SJSA1 (cell line): Measurements from ENCODE around the gene AHRR. TPM values are rescaled to one million over a fixed set of nuclear protein-coding genes. Genes with fewer than 3 reads are reported as not detected.
"Not testable (repeated sequence)": the region's sequence is repeated elsewhere in the genome, so short reads cannot be mapped to it uniquely, and the experiment has no call there.

Source experiments
- DNase-seq, 2 experiments: peaks; one replicate each; pipeline ENCODE4 v3.0.0-alpha.2; 2015 to 2020; ENCODE audit warnings: low spot score in 2 of 2, low read depth in 1 of 2
- H3K27ac ChIP-seq: fragments of 250-450 bp; sonication (Bioruptor Pico); 2 replicates; pipeline ENCODE4 v1.5.1; 2020; ENCODE audit warnings: mild to moderate bottlenecking, moderate library complexity
- H3K27me3 ChIP-seq: fragments of 250-450 bp; sonication (Bioruptor Pico); replicated peaks from 2 replicates; pipeline ENCODE4 v1.5.1; 2020; ENCODE audit warnings: mild to moderate bottlenecking, moderate library complexity
- H3K36me3 ChIP-seq: fragments of 250-450 bp; sonication (Bioruptor Pico); 2 replicates; pipeline ENCODE4 v1.5.1; 2020; ENCODE audit warnings: mild to moderate bottlenecking
- H3K4me1 ChIP-seq: fragments of 250-450 bp; sonication (Bioruptor Pico); replicated peaks from 2 replicates; pipeline ENCODE4 v1.6.1; 2021; ENCODE audit warnings: mild to moderate bottlenecking
- H3K4me3 ChIP-seq: fragments of 250-450 bp; sonication (Bioruptor Pico); 2 replicates; pipeline ENCODE4 v1.5.1; 2020; ENCODE audit warnings: mild to moderate bottlenecking
- H3K9me3 ChIP-seq: fragments of 250-450 bp; sonication (Bioruptor Pico); replicated peaks from 2 replicates; pipeline ENCODE4 v1.5.1; 2020; ENCODE audit warnings: mild to moderate bottlenecking
- total RNA-seq: library from RNA; depleted of rRNA; stranded (reverse); fragments of >200 nt; shearing (Covaris generic); gene quantifications from 2 replicates; pipeline ENCODE4 v1.2.3, GENCODE V29; 2014

The AHRR gene
- total RNA-seq, 1 experiment from 2014 or later: 22.6 TPM

DNA sequence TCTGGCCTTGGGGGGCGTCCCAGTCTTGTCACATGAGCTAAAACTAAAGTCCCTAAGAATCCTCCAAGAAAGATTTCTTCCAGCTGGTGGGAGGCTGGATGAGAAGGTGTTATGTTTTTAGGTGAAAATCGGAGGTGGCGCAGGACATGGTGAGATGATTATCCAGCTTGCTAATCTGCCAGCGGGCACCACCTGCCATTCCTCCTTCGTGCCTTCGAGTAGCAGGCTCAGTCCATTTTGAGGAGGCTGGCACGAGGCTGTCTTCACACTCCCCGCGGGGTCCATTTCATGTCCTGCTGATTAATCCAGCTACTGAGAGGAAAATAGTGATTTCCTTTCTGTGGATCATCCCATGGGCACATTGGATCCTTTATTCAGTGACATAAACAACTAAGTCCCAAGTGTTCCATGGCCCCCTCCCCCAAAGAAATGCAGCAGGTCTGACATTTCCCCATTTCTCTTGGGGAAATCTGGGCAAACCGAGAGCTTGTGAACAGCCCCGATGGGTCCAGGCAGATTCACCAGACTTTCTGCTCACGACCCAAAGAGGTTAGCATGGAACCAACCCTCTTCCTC is 83.2 kb downstream of the AHRR start:
- Histone ChIP-seq H3K4me3 (no peak overlapping the region), H3K27me3 (no peaks in the 10 kb centered on the region), H3K4me1 (peaks cover 37% of the 10 kb centered on the region), H3K9me3 (no peaks in the 10 kb centered on the region), H3K36me3 (peaks cover 11% of the 10 kb centered on the region; the same call in 1 of the 2 replicates), H3K27ac (no peak overlapping the region)
- DNase-seq: peak in 1 of 2 experiments; percentile 40

DNA sequence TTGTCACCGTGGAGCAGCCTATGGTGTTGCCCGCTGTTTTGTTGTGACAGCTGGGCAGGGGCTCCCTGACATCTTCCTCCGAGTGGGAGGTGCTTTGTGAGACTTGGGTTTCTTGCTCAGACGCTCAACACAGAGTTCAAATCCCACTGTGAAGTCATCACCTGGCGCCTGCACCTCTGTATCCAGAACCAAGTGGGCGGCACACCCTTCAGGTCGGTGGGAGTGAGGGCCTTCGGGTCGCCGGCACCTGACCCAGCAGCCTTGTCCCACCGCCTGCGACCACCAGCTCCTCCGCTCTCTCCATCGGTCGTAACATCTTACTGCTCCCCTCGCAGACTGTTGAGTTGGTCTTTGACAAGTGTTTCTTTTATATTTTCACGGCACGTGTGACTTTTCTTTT is 83.9 kb downstream of the AHRR start:
- peaks cover 11% of the 10 kb centered on the region; the same call in 1 of the 2 replicates for H3K36me3 ChIP-seq
- peaks cover 32% of the 10 kb centered on the region for H3K4me1 ChIP-seq
- DNase-seq: no peak
- H3K27me3 ChIP-seq: no peaks in the 10 kb centered on the region
- no peaks in the 10 kb centered on the region for H3K9me3 ChIP-seq
- no peak overlapping the region for H3K4me3 ChIP-seq
- H3K27ac ChIP-seq: no peak overlapping the region

DNA sequence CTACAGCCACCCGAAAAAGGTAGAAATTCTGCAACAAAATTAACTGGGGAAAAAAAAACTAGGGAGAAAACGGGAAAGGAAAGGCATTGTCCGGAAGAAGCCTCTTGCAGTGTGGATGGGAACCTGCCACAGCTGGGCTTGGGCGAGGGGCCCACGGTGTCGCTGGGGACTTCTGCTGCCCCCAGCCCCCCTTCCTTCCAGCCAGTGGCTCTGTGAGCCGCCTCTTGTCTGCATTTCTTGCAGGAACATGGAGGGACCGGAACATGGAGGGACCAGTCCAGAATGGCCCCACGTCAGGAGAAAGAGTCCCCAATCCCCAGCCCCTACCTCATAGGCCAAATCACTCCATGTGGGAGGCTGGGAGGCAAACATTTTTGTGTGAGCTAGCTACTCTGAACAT is 84.5 kb downstream of the AHRR start:
- H3K27ac ChIP-seq: no peak overlapping the region
- DNase-seq: peak in 1 of 2 experiments; percentile 37
- H3K4me1 ChIP-seq: peaks cover 26% of the 10 kb centered on the region
- H3K27me3 ChIP-seq: no peaks in the 10 kb centered on the region
- H3K36me3 ChIP-seq: peaks cover 11% of the 10 kb centered on the region; the same call in 1 of the 2 replicates
- H3K4me3 ChIP-seq: no peak overlapping the region
- H3K9me3 ChIP-seq: no peaks in the 10 kb centered on the region

DNA sequence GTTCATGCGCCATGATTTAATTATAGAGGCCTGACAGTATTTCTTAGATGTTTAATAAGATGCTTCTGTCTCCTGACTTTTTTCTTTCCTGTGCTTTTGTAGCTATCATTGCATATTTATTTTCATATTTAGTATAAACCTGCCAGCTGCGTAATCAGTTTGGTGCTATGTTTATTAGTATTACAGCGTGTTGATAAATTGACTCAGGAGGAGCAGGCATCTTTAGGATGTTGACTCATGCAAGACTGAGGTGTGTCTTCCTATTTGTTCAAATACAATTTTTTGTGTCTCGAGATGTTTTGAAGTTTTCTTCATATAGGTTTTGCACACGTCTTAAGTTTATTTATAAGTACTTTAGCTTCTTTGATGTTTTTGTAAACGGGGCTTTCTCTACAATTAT is 85.5 kb downstream of the AHRR start:
- 0 out of 2 replicates have a peak, but pooled peaks cover 3% of the 10 kb centered on the region for H3K36me3 ChIP-seq
- H3K9me3 ChIP-seq: no peaks in the 10 kb centered on the region
- no peak overlapping the region for H3K4me3 ChIP-seq
- peaks cover 19% of the 10 kb centered on the region for H3K4me1 ChIP-seq
- DNase-seq: peak in 1 of 2 experiments; percentile 22
- no peaks in the 10 kb centered on the region for H3K27me3 ChIP-seq
- H3K27ac ChIP-seq: peak overlapping the region; percentile 3; the same call in 1 of the 2 replicates

DNA sequence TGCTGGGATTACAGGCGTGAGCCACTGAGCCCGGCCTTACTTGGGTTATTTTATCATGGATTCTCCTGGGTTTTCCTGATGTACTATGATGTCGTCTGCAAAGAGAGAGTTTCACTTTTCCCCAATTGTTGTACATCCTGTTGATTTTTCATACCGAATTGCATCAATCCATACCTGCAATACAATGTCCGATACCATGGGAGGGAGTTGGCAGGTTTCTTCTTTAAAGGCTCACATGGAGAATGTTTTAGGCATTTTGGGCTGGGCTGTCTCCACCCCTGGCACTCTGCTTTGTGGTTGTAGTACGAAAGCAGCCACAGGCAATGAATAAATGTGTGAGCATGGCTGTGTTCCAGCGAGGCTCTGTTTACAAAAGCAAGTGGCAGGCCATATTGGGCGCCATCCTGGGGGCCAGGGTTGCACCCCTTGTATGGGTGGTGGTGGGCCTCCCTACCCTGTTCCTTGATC is 86.3 kb downstream of the AHRR start:
- no peak overlapping the region for H3K4me3 ChIP-seq
- H3K27ac ChIP-seq: no peak overlapping the region
- H3K9me3 ChIP-seq: no peaks in the 10 kb centered on the region
- H3K27me3 ChIP-seq: no peaks in the 10 kb centered on the region
- peak in 1 of 2 experiments; percentile 38 for DNase-seq
- H3K36me3 ChIP-seq: 0 out of 2 replicates have a peak, but pooled peaks cover 3% of the 10 kb centered on the region
- peaks cover 19% of the 10 kb centered on the region for H3K4me1 ChIP-seq

DNA sequence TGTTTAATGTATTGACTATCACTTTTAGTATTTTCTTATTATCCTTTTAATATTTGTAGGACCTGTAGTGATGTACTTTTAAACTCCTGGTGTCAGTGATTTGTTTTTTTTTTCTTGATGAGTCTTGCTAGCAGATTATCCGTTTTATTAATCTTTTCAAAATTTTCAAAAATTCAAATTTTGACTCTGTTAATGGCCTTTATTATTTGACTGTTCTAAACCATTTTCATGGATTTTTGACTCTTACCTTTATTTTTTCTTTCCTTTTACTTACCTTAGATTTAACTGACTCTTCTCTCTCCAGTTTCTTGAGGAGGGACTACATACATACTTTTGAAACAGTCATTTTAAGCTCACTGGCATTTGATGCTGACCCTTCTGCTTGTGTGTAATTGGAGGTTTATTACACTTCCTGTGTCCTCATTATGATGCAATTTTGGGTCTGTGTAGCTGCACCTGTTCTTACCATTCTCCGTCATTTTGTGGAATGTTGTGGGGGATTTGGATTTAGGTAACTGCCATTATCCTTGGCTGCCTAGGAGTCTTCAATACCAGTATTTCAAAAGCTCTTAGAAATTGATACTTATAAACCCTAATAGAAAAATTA is 89.5 kb downstream of the AHRR start:
- H3K27ac ChIP-seq: no peak overlapping the region

DNA sequence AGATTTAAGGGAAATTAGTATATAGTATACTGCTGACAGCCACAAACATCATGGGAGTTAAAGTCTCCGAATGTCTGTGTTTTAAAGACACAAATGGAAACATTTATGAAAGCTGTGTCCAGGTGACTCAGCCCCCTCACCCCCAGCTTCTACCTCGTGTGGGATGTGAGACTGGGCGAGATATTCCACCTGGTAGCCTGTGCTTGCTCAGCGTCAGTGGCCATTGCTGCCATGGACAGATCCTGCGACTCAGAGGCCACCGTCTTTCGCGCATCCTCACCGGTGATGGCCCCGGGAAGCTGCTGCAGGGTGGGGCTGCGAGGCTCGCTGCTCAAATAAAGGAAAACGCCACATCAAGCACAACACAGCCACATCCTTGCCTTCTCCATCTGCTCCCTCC is 90.2 kb downstream of the AHRR start:
- H3K36me3 ChIP-seq: peaks cover 10% of the 10 kb centered on the region; the same call in 1 of the 2 replicates
- no peaks in the 10 kb centered on the region for H3K9me3 ChIP-seq
- no peaks in the 10 kb centered on the region for H3K27me3 ChIP-seq
- DNase-seq: no peak
- peaks cover 26% of the 10 kb centered on the region for H3K4me1 ChIP-seq
- H3K27ac ChIP-seq: no peak overlapping the region
- H3K4me3 ChIP-seq: no peak overlapping the region

More for the DNA sequence above, 89.5 kb downstream of the AHRR start:
- Histone ChIP-seq H3K27me3 (no peaks in the 10 kb centered on the region), H3K9me3 (no peaks in the 10 kb centered on the region), H3K4me3 (no peak overlapping the region), H3K4me1 (peaks cover 33% of the 10 kb centered on the region), H3K36me3 (peaks cover 8% of the 10 kb centered on the region; the same call in 1 of the 2 replicates)
- DNase-seq: no peak

DNA sequence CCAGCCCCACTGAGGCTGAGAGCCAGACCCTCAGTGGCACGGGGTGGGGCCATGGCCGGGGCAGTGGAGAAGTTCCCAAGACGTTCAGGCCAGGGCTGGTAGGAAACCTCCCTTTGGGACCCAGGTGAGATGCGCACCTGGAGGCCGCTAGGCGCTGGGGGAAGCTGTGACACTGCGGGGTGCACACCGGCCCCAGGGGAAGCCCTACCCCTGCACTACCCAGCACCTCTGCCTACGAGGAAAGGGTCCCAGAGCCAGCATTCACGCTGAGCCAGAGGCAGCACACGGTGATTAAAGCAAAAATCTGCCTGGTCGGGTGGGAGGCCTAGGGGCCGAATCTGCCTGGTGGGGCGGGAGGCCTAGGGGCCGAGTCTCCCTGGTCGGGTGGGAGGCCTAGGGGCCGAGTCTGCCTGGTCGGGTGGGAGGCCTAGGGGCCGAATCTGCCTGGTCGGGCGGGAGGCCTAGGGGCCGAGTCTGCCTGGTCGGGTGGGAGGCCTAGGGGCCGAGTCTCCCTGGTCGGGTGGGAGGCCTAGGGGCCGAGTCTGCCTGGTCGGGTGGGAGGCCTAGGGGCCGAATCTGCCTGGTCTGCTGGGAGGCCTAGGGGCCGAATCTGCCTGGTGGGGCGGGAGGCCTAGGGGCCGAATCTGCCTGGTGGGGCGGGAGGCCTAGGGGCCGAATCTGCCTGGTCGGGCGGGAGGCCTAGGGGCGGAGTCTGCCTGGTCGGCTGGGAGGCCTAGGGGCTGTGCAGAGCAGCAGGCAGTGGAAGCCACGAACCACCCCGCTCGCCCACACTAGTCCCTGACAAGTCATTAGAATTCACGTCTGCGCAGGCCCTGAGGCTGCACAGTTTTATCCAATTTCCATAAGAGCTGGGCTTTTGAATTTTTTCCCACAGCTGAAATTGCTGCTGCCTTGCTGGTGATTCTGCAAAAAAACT is 93.7 kb downstream of the AHRR start:
- peaks cover 13% of the 10 kb centered on the region for H3K4me1 ChIP-seq
- not testable (repeated sequence) for H3K27me3 ChIP-seq, H3K4me3 ChIP-seq, H3K27ac ChIP-seq, H3K9me3 ChIP-seq
- peaks cover 10% of the 10 kb centered on the region; the same call in 1 of the 2 replicates for H3K36me3 ChIP-seq
- DNase-seq: peak in 1 of 2 experiments; percentile 50

DNA sequence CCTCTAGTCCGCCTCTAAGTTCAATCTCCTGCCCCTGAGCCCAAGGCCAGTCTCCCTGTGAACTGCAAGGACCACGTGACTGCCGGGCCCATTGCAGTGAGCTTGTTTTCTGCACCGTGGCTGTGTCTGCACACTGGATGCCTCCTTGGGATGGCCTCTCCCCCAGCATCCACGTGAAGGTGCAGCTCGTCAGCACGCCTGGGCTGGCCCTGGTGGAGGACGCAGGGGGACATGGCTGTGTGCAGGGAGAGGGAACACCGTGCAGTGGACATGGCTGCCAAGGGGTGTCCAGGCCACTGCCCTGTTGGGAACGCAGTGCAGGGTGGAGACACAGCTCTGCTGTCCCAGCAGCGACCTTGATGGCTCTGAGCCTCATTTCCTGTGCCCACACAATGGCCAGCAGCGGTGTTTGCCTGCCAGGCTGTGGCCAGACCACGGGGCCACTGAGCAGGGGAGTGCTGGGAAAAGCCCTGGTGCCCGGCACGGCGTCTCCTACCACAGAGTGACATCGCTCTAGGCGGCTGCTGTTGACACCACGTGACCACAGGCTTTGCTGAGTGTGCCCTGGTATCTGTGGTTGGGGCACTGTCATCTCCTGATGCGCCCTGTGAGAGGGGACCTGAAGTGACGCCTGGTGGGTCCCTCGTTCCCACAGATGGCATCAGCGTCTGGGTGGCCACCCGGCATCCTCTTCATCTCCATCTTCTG is 94.6 kb downstream of the AHRR start:
- H3K4me1 ChIP-seq: peaks cover 13% of the 10 kb centered on the region
- peaks cover 10% of the 10 kb centered on the region; the same call in 1 of the 2 replicates for H3K36me3 ChIP-seq
- H3K4me3 ChIP-seq: no peak overlapping the region
- no peak overlapping the region for H3K27ac ChIP-seq
- H3K9me3 ChIP-seq: no peaks in the 10 kb centered on the region
- H3K27me3 ChIP-seq: no peaks in the 10 kb centered on the region
- peak in 1 of 2 experiments; percentile 48 for DNase-seq

DNA sequence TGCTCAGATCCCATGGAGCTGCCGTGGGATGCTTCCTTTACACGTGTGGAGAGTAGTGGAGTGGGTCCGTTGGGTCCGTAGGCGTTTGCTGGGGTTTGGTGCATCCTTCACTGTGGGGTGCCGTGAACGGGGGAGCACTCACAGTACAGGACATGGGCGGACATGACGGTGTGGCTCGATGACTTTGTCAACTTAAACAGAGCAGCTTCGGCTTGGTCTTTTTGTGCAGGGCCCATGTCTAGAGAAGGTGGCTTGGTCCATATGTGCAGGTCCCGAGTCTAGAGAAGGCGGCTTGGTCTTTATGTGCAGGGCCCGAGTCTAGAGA is 95.1 kb downstream of the AHRR start:
- no peak overlapping the region for H3K27ac ChIP-seq
- peaks cover 10% of the 10 kb centered on the region; the same call in 1 of the 2 replicates for H3K36me3 ChIP-seq
- H3K4me1 ChIP-seq: peaks cover 13% of the 10 kb centered on the region
- no peak for DNase-seq
- H3K4me3 ChIP-seq: no peak overlapping the region
- H3K9me3 ChIP-seq: no peaks in the 10 kb centered on the region
- H3K27me3 ChIP-seq: no peaks in the 10 kb centered on the region

DNA sequence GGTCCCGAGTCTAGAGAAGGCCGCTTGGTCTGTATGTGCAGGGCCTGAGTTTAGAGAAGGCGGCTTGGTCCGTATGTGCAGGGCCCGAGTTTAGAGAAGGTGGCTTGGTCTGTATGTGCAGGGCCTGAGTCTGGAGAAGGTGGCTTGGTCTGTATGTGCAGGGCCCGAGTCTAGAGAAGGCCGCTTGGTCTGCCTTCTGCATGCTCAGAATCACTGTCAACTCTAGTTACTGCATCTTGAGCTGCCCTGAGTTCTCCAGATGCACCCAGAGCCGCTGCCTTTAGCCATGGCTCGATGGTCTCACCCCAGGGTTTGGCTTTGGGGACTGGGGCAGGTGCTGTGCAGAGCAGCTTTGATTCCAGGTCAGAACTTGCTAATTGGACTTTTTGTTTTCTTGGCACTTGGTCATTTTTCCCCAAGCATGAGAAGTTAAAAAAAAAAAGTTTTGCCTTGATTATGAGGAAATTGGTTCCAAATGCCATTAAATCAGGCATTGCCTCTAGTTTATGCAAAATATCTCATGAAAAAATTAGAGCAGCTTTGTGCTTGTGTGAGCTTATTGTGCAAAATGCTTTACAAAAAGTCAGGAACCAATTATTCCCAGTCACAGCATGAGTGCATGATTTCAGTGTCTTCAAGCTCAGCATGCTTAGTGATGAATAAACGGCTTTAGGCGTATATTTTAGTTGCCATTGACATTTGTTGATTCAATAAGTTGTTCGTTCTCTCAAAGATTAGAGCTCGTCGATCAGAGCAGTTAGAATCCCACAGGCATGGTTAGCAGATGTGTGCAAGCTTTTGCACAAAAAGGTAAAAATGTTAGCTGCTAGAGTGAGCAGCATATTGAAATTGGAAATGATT is 96.0 kb downstream of the AHRR start:
- no peak for DNase-seq
- H3K27ac ChIP-seq: no peak overlapping the region
- H3K36me3 ChIP-seq: peaks cover 10% of the 10 kb centered on the region; the same call in 1 of the 2 replicates
- peaks cover 13% of the 10 kb centered on the region for H3K4me1 ChIP-seq
- no peaks in the 10 kb centered on the region for H3K9me3 ChIP-seq
- no peak overlapping the region for H3K4me3 ChIP-seq
- no peaks in the 10 kb centered on the region for H3K27me3 ChIP-seq

DNA sequence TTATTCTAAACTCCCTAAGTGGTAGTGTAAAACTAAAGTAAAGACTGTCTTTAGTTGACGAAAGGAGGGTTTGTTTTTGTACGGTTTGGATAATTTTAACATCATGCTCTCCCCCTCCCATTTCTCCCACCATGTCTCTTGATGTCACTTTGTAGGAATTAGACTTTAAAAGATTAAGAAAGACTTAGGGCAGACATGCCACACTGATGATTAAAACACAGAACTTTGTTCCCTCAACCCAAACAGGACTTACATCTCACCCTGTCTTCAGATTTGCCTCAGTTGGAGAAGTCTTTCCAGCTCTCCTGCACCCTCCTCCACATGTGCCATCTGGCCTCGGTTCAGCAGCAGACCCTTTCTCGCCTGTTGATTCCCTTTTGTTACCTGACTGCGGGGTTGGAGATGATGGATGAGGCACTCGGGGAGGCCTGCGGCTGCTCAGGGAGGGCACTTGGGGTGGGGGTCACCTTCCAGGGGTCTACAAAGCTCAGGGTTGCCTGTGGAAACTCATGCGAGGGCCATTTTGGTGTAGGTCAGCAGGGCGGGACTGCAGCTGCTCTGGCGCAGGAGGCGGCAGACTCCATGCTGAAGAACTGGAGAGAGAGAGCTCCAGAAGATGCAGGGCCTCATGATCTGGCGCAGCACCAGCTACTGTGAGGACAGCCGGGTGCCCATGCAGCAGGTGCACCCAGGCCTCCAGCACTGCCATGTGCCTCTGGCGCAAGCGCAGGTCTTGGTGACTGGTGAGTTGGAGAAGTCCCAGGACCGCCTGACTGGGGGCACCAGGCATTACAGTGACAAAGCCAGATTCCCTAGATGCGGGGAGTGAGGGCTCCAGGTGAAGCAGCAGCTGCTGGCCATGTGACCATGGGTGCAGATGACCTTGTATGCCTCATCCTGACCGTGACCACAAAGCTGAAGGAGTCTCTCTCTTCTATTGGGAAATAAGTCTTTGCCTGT is 96.9 kb downstream of the AHRR start:
- H3K36me3 ChIP-seq: peaks cover 11% of the 10 kb centered on the region; the same call in 1 of the 2 replicates
- no peak overlapping the region for H3K4me3 ChIP-seq
- H3K4me1 ChIP-seq: peaks cover 11% of the 10 kb centered on the region
- H3K9me3 ChIP-seq: no peaks in the 10 kb centered on the region
- H3K27me3 ChIP-seq: no peaks in the 10 kb centered on the region
- no peak for DNase-seq
- no peak overlapping the region for H3K27ac ChIP-seq
